SU-DHL-6 (cell line): ENCODE data around the gene ACMSD.

Source experiments
- EZH2phosphoT487 ChIP-seq: fragments of 200-600 bp; sonication (generic), shearing (Covaris generic); conservative IDR thresholded peaks from 2 replicates; pipeline ENCODE4 v1.6.1; 2018; ENCODE audit warnings: mild to moderate bottlenecking, antibody characterized with exemption, low read length, moderate library complexity, mixed read lengths
- TF ChIP-seq, protein P1 (sequence below): fragments of 200-600 bp; sonication (generic); IDR thresholded peaks from one replicate; pipeline ENCODE4 v1.5.1; 2017; ENCODE audit warnings: antibody characterized with exemption, mild to moderate bottlenecking, low read length, moderate library complexity; ENCODE audit not compliant: insufficient read depth, poor library complexity, severe bottlenecking

GRCh38 chr2:134926231-134926931 lies 88.0 kb downstream of the ACMSD start:
- TF ChIP-seq, protein P1, sequence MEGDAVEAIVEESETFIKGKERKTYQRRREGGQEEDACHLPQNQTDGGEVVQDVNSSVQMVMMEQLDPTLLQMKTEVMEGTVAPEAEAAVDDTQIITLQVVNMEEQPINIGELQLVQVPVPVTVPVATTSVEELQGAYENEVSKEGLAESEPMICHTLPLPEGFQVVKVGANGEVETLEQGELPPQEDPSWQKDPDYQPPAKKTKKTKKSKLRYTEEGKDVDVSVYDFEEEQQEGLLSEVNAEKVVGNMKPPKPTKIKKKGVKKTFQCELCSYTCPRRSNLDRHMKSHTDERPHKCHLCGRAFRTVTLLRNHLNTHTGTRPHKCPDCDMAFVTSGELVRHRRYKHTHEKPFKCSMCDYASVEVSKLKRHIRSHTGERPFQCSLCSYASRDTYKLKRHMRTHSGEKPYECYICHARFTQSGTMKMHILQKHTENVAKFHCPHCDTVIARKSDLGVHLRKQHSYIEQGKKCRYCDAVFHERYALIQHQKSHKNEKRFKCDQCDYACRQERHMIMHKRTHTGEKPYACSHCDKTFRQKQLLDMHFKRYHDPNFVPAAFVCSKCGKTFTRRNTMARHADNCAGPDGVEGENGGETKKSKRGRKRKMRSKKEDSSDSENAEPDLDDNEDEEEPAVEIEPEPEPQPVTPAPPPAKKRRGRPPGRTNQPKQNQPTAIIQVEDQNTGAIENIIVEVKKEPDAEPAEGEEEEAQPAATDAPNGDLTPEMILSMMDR: no peak
- no peak for TF ChIP-seq EZH2phosphoT487
